HL-60 (cell line): ENCODE data around the gene BMP7.

Source experiments
- DNase-seq, 2 experiments: peaks; one replicate each; pipeline ENCODE4 v3.0.0-alpha.2; 2010 to 2020; ENCODE audit warnings: low read depth in 1 of 2, low spot score in 1 of 2
- H3K27ac ChIP-seq: fragments of 250-450 bp; sonication (Bioruptor Pico); replicated peaks from 2 replicates; pipeline ENCODE4 v1.5.1; 2020; ENCODE audit warnings: mild to moderate bottlenecking, moderate library complexity
- H3K27me3 ChIP-seq: fragments of 250-450 bp; sonication (Bioruptor Pico); 2 replicates; pipeline ENCODE4 v1.5.1; 2021; ENCODE audit warnings: mild to moderate bottlenecking, moderate library complexity; ENCODE audit not compliant: insufficient read depth, poor library complexity, severe bottlenecking
- H3K4me3 ChIP-seq: replicated peaks from 2 replicates; pipeline ENCODE4 v1.5.1; 2011; ENCODE audit warnings: mild to moderate bottlenecking, control low read depth, low read length; ENCODE audit not compliant: insufficient read depth
- GABPA ChIP-seq: IDR thresholded peaks from 2 replicates; pipeline ENCODE4 v1.6.1; 2012; ENCODE audit warnings: low read depth
- POLR2AphosphoS5 ChIP-seq: IDR thresholded peaks from 2 replicates; pipeline ENCODE4 v1.6.1; 2012; ENCODE audit warnings: low read depth
- REST ChIP-seq: IDR thresholded peaks from 2 replicates; pipeline ENCODE4 v1.6.1; 2012; ENCODE audit warnings: low read depth; ENCODE audit not compliant: insufficient replicate concordance
- SPI1 ChIP-seq: IDR thresholded peaks from 2 replicates; pipeline ENCODE4 v1.6.1; 2012; ENCODE audit warnings: low read depth, mild to moderate bottlenecking, borderline replicate concordance
- TF ChIP-seq, protein P1 (sequence below): IDR thresholded peaks from one replicate; pipeline ENCODE4 v1.5.1; 2011; ENCODE audit warnings: low read length, control low read depth, inconsistent platforms; ENCODE audit not compliant: insufficient read depth

BMP7 gene

DNA sequence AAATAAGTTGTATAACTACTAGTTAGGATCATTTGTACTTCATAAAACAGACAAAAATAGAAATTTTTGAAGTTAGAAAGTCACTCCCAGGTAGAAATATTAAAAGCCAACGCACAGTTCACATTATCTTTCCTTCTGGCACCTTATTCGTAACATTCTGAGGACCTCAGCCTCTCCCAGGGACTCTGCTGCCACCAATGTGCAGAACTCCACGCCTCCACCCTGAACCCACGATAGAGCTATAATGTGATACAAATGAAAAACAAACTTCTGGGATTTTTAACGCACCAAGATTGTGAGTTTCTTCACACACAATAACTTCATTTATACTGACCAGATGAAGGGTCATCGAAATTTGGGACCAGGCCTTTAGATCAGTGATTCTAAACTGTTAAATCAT, 9.5 kb downstream of the BMP7 start:
- Histone ChIP-seq H3K27me3 (peaks cover 42% of the 10 kb centered on the region), H3K4me3 (no peak overlapping the region), H3K27ac (no peak overlapping the region)
- DNase-seq = no peak
- TF ChIP-seq GABPA = no peak
- TF ChIP-seq, protein P1, sequence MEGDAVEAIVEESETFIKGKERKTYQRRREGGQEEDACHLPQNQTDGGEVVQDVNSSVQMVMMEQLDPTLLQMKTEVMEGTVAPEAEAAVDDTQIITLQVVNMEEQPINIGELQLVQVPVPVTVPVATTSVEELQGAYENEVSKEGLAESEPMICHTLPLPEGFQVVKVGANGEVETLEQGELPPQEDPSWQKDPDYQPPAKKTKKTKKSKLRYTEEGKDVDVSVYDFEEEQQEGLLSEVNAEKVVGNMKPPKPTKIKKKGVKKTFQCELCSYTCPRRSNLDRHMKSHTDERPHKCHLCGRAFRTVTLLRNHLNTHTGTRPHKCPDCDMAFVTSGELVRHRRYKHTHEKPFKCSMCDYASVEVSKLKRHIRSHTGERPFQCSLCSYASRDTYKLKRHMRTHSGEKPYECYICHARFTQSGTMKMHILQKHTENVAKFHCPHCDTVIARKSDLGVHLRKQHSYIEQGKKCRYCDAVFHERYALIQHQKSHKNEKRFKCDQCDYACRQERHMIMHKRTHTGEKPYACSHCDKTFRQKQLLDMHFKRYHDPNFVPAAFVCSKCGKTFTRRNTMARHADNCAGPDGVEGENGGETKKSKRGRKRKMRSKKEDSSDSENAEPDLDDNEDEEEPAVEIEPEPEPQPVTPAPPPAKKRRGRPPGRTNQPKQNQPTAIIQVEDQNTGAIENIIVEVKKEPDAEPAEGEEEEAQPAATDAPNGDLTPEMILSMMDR = no peak
- no peak for TF ChIP-seq SPI1
- TF ChIP-seq REST = no peak
- no peak for TF ChIP-seq POLR2AphosphoS5

DNA sequence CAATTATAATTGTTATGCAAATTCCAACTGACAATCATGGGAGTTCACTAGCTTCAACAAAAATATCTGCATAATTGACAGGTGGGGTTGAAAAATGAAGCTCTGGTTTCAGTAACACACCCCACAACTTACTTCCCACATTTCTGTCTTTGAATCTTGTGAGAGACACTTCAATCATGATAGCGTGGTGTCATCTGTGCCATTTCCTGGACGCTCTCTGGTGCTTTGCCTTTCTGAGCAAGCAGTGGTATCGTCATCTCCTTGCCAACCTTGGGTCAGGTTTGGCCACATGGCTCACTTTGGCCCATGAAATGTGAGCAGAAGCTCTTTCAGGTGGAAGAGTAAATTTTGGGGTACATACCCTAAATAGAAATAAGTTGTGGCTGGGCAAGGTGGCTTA, 10.2 kb downstream of the BMP7 start:
- TF ChIP-seq POLR2AphosphoS5 = no peak
- no peak for TF ChIP-seq GABPA
- TF ChIP-seq SPI1 = no peak
- TF ChIP-seq REST = no peak
- TF ChIP-seq, protein P1 = no peak
- DNase-seq = no peak
- no peak overlapping the region for H3K4me3 ChIP-seq
- H3K27ac ChIP-seq = no peak overlapping the region
- peaks cover 36% of the 10 kb centered on the region for H3K27me3 ChIP-seq

GRCh38 chr20:57255183-57255582, 11.3 kb downstream of the BMP7 start:
- DNase-seq = no peak
- Histone ChIP-seq H3K27ac (no peak overlapping the region), H3K4me3 (no peak overlapping the region), H3K27me3 (peaks cover 33% of the 10 kb centered on the region)
- TF ChIP-seq GABPA = no peak
- TF ChIP-seq, protein P1 = no peak
- no peak for TF ChIP-seq POLR2AphosphoS5
- no peak for TF ChIP-seq REST
- no peak for TF ChIP-seq SPI1
